ENCODE results near the gene FOXN4. TPM values are rescaled to one million over a fixed set of nuclear protein-coding genes. Genes with fewer than 3 reads are reported as not detected.

The FOXN4 gene
- polyA plus RNA-seq, 1 donor from 2014 or later: not detected

DNA sequence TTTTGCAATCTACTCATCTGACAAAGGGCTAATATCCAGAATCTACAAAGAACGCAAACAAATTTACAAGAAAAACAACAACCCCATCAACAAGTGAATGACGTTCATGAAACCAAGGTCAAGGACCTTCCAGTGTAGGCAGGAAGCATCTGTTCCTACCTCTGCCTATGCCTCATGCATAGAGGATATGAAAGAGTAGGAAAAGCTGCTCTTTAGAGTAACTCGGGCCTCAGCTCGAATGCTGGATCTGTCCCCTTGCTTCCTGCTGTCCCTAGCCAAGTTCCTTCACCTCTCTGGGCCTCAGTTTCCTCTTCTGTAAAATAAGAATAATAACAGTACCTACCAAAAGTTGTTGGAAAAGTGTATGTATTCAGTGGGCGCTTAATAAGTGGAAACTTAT is 65.0 kb downstream of the FOXN4 start:
- no peak overlapping the region for H3K27ac Mint-ChIP-seq
- H3K27me3 Mint-ChIP-seq: no peaks in the 10 kb centered on the region
- H3K4me1 Mint-ChIP-seq: no peaks in the 10 kb centered on the region
- H3K9me3 Mint-ChIP-seq: no peaks in the 10 kb centered on the region
- peaks cover 14% of the 10 kb centered on the region for H3K36me3 Mint-ChIP-seq
- no peak overlapping the region for H3K4me3 Mint-ChIP-seq

- H3K27ac Mint-ChIP-seq: no peak overlapping the region
- no peaks in the 10 kb centered on the region for H3K27me3 Mint-ChIP-seq
- peaks cover 9% of the 10 kb centered on the region for H3K36me3 Mint-ChIP-seq
- H3K4me1 Mint-ChIP-seq: no peaks in the 10 kb centered on the region
- no peak overlapping the region for H3K4me3 Mint-ChIP-seq
- no peaks in the 10 kb centered on the region for H3K9me3 Mint-ChIP-seq
Observed at GRCh38 chr12:109241936-109242335, 67.1 kb downstream of the FOXN4 start.

DNA sequence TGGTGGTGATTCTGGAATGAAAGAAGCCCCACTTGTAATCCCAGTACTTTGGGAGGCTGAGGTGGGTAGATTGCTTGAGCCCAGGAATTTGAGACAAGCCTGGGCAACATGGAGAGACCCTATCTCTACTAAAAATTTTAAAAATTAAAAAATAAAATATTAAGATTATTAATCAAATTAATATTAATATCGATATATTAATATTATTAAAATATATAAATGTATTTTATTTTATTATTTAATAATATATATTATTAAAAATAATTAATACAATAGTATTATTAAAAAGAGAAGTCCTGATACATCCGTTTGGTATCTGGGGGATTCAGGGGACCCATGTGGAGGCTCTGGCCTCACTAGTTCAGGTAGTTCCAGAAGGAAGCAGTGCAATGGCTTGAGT is 68.7 kb downstream of the FOXN4 start:
- Mint-ChIP-seq H3K27ac (no peak overlapping the region), H3K36me3 (peaks cover 11% of the 10 kb centered on the region), H3K4me1 (no peaks in the 10 kb centered on the region), H3K9me3 (no peaks in the 10 kb centered on the region), H3K27me3 (no peaks in the 10 kb centered on the region), H3K4me3 (no peak overlapping the region)

- Mint-ChIP-seq H3K36me3 (peaks cover 15% of the 10 kb centered on the region), H3K9me3 (no peaks in the 10 kb centered on the region)
Observed at GRCh38 chr12:109239691-109240090, 69.4 kb downstream of the FOXN4 start.

DNA sequence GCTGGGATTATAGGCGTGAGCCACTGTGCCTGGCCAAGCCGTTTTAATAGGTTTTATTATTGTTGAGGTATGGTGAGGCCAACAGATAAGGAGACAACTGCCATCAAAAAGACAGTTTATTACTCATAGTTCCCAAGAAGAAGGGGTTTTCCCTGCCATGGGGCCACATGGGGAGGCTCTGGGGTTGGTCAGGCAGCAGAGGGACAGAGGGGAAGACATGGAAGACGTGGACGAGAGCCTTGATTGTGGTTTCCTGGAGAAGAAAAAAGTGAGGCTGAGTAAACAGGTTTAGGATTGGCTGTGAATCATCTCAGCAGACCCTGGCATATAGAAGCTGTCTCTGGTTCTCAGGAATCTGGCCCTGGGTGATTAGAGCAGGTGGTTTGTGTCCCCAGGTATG is 69.9 kb downstream of the FOXN4 start:
- Mint-ChIP-seq H3K27me3 (no peaks in the 10 kb centered on the region), H3K4me3 (no peak overlapping the region), H3K27ac (no peak overlapping the region), H3K9me3 (no peaks in the 10 kb centered on the region), H3K4me1 (no peaks in the 10 kb centered on the region), H3K36me3 (peaks cover 16% of the 10 kb centered on the region)

More at GRCh38 chr12:109239691-109240090, 69.4 kb downstream of the FOXN4 start:
- no peak overlapping the region for H3K4me3 Mint-ChIP-seq
- H3K27me3 Mint-ChIP-seq: no peaks in the 10 kb centered on the region
- H3K27ac Mint-ChIP-seq: no peak overlapping the region
- no peaks in the 10 kb centered on the region for H3K4me1 Mint-ChIP-seq

DNA sequence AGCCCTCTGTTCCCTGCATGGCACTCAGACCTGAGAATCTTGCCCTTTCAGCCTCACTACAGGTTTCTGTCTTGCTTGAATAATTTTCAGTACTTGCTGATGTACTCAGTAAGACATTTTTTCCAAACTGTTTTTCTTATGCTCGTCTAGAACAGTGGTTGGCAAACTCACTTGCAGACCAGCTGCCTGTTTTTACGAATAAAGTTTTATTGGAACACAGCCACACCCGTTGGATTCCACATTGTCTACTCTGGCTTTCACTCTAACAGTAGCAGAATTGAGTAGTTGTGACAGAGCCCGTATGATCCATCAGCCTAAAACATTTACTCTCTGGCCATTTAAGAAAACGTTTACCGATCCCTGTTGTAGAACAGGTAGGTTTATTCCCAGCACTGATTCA is 72.8 kb downstream of the FOXN4 start:
- H3K27me3 Mint-ChIP-seq: no peaks in the 10 kb centered on the region
- peak overlapping the region in 1 of 3 donors; percentile 35 for H3K27ac Mint-ChIP-seq
- no peak overlapping the region for H3K4me3 Mint-ChIP-seq
- no peaks in the 10 kb centered on the region for H3K9me3 Mint-ChIP-seq
- no peaks in the 10 kb centered on the region for H3K4me1 Mint-ChIP-seq
- peaks cover 13% of the 10 kb centered on the region for H3K36me3 Mint-ChIP-seq

DNA sequence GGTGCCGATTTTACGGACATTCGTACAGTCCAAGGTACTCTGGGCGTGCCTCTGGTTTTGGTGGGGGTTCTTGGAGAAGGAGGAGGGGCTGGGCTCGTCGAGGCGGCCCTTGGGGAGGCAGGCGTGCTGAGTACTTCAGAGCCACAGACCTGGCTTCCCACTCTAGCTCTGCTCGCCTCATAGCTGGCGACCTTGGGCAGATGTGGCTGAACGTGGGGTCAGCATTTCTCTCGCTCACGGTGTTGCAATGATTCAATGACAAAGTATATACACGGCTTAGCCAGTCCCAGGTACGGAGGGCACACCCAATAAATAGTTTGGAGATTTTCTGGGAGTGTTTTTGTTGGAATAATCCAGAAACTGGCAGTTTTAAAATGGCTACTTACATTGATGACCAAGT is 75.1 kb downstream of the FOXN4 start:
- H3K4me3 Mint-ChIP-seq: no peak overlapping the region
- H3K36me3 Mint-ChIP-seq: peaks cover 12% of the 10 kb centered on the region
- H3K4me1 Mint-ChIP-seq: no peaks in the 10 kb centered on the region
- H3K27ac Mint-ChIP-seq: no peak overlapping the region
- H3K27me3 Mint-ChIP-seq: no peaks in the 10 kb centered on the region
- no peaks in the 10 kb centered on the region for H3K9me3 Mint-ChIP-seq

GRCh38 chr12:109232731-109233130 is 76.4 kb downstream of the FOXN4 start:
- Mint-ChIP-seq H3K36me3 (peaks cover 12% of the 10 kb centered on the region), H3K27me3 (no peaks in the 10 kb centered on the region), H3K27ac (no peak overlapping the region), H3K9me3 (no peaks in the 10 kb centered on the region), H3K4me3 (no peak overlapping the region), H3K4me1 (no peaks in the 10 kb centered on the region)

DNA sequence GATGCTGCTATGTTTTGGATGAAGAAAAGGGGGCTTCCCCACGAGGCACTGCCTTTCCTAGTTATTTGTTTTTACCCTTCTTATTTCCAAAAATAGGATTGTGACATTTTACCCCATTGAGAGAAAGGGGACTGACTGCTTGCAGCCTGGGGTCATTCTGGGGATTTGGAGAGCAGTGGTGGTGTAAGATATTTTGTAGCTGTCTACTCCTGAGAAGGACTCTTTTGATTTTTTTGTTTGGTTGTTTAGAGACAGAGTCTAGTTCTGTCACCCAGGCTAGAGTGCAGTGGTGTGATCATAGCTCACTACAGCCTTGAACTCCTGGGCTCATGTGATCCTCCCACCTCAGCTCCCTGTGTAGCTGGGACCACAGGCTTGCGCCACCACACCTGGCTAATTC is 78.9 kb downstream of the FOXN4 start:
- H3K36me3 Mint-ChIP-seq: peaks cover 9% of the 10 kb centered on the region
- H3K27me3 Mint-ChIP-seq: no peaks in the 10 kb centered on the region
- H3K9me3 Mint-ChIP-seq: no peaks in the 10 kb centered on the region
- no peak overlapping the region for H3K27ac Mint-ChIP-seq
- no peak overlapping the region for H3K4me3 Mint-ChIP-seq
- H3K4me1 Mint-ChIP-seq: no peaks in the 10 kb centered on the region

GRCh38 chr12:109228664-109229063 is 80.4 kb downstream of the FOXN4 start:
- Mint-ChIP-seq H3K9me3 (no peaks in the 10 kb centered on the region), H3K4me1 (peaks cover 0 to 2% (median 0%) of the 10 kb centered on the region in 3 donors), H3K27me3 (no peaks in the 10 kb centered on the region), H3K4me3 (no peak overlapping the region), H3K36me3 (peaks cover 4% of the 10 kb centered on the region), H3K27ac (no peak overlapping the region)

Other genes starting within 250 kb of the FOXN4 start
- gene ALKBH2, start 215.8 kb downstream of the FOXN4 start, polyA plus RNA-seq: 17.6 TPM
- gene UNG, start 211.7 kb downstream of the FOXN4 start, polyA plus RNA-seq: 24.6 TPM
- gene ACACB, start 192.7 kb downstream of the FOXN4 start, polyA plus RNA-seq: 2.4 TPM
- gene MYO1H, start 38.6 kb upstream of the FOXN4 start, polyA plus RNA-seq: not detected
- 18.3 TPM for gene KCTD10, start 168.0 kb upstream of the FOXN4 start, polyA plus RNA-seq
- 23.3 TPM for gene UBE3B, start 168.3 kb upstream of the FOXN4 start, polyA plus RNA-seq